HG03045 (cell line): ENCODE results near the gene CUTA.
"Not testable (repeated sequence)": the region's sequence is repeated elsewhere in the genome, so short reads cannot be mapped to it uniquely, and the experiment has no call there.

Experiments
- ATAC-seq: cut with Tn5 transposase; IDR thresholded peaks from one replicate; pipeline ENCODE4 v1.9.1; 2021; ENCODE audit warnings: mild to moderate bottlenecking, moderate library complexity; ENCODE audit not compliant: unreplicated experiment

CUTA gene

GRCh38 chr6:33373960-33374910 is 43.7 kb downstream of the CUTA start:
- ATAC-seq = no peak

GRCh38 chr6:33372526-33373123 is 45.3 kb downstream of the CUTA start:
- no peak for ATAC-seq

- not testable (repeated sequence) for ATAC-seq
Observed at GRCh38 chr6:33371901-33372300, 46.0 kb downstream of the CUTA start.

- ATAC-seq = not testable (repeated sequence)
Observed at GRCh38 chr6:33367715-33368025, 50.2 kb downstream of the CUTA start.

GRCh38 chr6:33367009-33367714 is 50.7 kb downstream of the CUTA start:
- ATAC-seq = no peak
